GM19438 (cell line): ENCODE data around the gene MYO5A.
A peak's percentile ranks its signal among the peaks of the same experiment; 100 is the strongest.
"Not testable (repeated sequence)": the region's sequence is repeated elsewhere in the genome, so short reads cannot be mapped to it uniquely, and the experiment has no call there.

ENCODE experiments used
- ATAC-seq: cut with Tn5 transposase; IDR thresholded peaks from one replicate; pipeline ENCODE4 v1.9.1; 2021; ENCODE audit warnings: low read depth; ENCODE audit not compliant: unreplicated experiment

The MYO5A gene

DNA sequence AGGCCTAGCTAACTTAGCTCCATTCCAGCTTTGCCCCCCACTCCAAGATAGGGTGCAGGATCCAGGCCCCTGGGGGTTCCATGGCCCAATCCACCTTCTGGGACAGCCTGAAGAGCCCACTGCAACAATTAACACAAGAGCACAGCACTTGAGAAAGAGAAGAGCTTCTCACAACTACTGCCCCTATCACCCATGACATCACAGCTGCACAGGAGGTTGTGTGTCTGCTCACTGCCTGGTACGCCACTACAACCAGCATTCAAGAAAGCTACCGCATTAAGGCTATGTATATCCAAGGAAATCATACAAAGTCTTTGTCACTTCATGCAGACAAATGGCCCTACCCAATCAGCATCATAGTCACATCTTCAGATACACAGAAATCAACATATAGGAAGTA lies 62.0 kb downstream of the MYO5A start:
- ATAC-seq: no peak

- ATAC-seq: peak; percentile 93
Measured at GRCh38 chr15:52466134-52466701, 62.5 kb downstream of the MYO5A start.

- ATAC-seq: peak; percentile 45
Measured at GRCh38 chr15:52464478-52464877, 64.2 kb downstream of the MYO5A start.

DNA sequence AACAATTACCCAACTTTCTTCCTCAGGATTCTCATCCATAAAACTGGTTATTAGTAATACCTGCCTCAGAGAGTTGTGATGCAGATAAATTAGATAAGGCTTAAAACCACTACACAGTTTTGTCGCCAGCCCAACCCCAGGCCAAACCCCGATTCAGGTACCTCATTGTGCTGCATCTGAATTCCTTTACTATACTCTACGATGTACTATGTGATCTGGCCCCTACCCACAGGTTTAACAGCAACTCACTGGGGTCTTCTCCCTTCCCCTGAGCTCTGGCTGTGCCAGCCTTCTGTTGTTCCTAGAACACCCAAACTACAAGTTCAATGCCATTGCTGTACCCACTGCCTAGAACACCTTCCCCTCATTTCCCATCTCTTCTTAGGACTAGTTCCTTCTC lies 64.6 kb downstream of the MYO5A start:
- peak; percentile 1 for ATAC-seq

DNA sequence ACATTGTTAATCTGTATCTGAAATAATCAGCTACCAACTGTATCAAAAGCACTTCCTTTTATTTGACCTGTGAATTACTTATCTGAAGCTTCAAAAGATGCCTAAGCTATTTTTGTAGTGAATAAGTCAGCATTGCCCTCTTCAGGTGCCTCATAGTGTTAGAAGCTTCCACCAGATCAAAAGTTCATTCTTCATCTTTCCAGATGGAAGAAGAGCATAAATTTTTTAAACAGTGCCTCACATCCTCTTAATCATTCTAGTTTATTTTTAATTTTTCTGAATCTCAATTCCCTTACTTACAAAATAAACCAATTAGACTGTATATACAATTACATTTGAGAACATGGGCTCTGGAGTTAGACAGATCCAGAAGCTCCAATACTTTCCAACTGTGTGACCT lies 65.0 kb downstream of the MYO5A start:
- ATAC-seq: no peak

GRCh38 chr15:52462806-52463360 lies 65.8 kb downstream of the MYO5A start:
- ATAC-seq: no peak

GRCh38 chr15:52459701-52460100 lies 69.0 kb downstream of the MYO5A start:
- not testable (repeated sequence) for ATAC-seq

GRCh38 chr15:52459265-52459664 lies 69.4 kb downstream of the MYO5A start:
- not testable (repeated sequence) for ATAC-seq

DNA sequence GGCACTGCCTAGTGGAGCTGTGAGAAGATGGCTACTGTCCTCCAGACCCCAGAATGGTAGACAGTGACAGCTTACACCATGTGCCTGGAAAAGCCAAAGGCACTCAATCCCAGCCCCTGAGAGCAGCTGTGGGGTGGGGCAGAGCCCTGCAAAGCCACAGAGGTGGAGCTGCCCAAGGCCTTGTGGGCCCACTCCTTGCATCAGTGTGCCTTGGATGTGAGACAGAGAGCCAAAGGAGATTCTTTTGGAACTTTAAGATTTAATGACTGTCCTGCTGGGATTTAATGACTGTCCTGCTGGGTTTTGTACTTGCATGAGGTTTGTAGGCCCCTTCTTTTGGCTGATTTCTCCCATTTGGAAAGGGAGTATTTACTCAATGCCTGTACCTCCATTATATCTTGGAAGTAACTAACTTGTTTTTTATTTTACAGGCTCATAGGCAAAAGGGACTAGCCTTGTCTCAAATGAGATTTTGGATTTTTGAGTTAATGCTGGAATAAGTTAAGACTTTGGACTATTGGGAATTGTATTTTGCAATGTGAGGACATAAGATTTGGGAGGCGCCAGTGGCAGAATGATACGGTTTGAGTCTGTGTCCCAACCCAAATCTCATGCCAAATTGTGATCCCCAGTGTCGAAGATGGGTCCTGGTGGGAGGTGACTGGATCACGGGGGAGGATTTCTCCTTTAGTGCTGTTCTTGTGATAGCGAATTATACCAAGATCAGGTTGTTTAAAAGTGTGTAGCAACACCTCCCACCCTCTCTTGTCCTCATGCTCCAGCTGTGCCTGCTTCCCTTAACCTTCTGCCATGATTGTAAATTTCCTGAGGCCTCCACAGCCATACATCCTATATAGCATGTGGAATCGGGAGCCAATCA lies 80.4 kb downstream of the MYO5A start:
- ATAC-seq: no peak

DNA sequence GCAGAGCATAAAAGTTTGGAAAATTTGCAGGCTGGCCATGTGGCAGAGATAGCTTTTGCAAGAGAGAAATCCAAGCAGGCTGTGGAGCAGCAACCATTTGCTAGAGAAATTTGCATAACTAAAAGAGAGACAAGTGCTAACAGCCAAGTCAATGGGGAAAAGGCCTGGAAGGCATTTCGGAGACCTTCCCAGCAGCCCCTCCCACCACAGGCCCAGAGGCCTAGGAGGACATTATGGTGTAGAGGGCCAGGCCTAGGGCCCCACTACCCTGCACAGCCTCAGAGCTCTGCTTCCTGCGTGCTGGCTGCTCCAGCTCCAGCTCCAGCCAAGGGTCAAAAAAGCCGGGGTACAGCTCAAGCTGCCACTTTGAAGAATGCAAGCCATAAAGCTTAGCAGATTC lies 82.7 kb downstream of the MYO5A start:
- ATAC-seq: no peak

- no peak for ATAC-seq
Measured at GRCh38 chr15:52445553-52445952, 83.1 kb downstream of the MYO5A start.

DNA sequence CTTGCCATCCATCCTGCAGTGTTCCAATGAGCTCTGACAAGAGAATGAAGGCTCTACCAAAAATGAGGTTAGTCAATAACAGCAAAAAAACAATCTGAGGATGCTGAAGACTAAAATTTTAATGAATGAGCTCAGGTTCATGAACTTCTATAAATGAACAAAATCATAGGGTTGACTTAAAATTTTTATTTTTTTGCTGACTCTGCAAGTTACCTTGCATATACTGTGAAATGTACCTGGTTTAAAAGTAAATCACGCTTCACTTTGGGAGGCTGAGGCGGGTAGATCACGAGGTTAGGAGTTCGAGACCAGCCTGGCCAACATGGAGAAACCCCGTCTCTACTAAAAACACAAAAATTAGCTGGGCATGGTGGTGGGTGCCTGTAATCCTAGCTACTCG lies 85.5 kb downstream of the MYO5A start:
- ATAC-seq: not testable (repeated sequence)

GRCh38 chr15:52441841-52442240 lies 86.8 kb downstream of the MYO5A start:
- ATAC-seq: no peak

DNA sequence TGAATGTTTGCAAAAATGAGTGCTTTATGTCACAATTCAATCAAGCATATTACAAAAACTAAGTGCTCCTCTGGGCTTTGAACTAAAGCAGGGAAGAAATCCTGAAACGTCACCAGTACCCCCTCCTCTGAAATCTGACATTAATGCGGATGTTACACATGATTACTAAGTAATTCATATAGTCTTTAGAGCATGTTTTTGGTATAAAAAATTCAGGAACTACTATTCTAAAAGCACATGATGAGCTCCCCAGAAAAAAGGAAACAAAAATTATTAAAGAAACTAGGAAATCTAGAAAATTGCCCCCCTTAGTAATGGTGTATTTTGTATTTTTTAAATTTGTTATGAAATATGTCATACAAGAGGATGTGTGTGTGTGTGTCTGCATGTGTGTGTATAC lies 87.7 kb downstream of the MYO5A start:
- no peak for ATAC-seq

GRCh38 chr15:52440414-52440813 lies 88.3 kb downstream of the MYO5A start:
- no peak for ATAC-seq

DNA sequence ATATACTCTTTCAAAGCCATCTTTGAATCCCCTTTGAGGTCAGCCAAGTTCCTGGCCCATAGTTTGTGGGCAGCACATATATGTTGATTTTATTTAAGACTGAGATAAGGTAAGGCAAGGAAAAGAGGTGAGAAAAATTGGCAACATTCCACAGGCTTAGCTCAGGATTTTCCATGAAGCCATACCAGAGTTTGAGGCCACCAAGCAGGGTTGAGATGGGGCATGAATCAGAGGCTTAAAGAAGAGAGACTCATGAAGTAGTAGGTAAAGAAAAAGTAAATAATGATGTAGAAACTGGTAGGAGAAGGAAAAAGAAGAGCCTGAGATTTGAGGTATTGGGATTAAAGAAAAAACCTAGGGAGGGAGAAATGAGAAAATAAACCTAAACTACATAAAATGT lies 89.2 kb downstream of the MYO5A start:
- no peak for ATAC-seq

DNA sequence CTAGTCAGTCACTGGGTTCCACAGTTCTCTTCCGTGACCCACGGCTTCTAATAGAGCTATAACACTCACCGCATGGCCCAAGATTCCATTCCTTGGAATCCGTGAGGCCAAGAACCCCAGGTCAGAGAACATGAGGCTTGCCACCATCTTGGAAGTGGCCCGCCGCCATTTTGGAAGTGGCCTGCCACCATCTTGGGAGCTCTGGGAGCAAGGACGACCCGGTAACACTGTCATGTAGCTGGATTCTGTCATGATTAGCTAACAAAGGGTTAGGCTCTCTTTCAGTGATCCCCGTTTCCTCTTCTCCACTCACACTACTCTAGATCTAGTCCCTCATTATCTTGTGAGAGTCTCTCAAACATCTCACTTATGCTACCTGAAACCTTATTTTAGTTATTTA lies 89.6 kb downstream of the MYO5A start:
- not testable (repeated sequence) for ATAC-seq

- ATAC-seq: no peak
Measured at GRCh38 chr15:52438047-52438446, 90.6 kb downstream of the MYO5A start.

DNA sequence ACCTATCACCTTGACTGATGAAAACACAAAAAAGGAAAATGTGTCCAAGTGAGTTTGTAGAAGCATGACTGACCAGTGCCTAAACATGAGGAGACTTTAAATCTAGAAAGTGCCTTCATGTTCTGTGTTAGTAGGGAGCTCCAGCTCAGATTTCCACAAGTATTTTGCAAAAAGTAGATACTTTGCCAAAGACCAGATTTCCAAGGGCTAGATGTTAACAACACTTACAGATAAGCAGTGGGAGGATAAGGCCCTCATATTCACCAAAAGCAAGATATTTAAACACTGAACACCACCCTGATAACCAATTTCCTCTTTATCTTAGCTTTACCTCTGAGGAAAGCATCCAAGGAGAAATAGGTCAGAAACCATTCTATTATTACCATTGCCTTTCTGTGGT lies 91.0 kb downstream of the MYO5A start:
- no peak for ATAC-seq

GRCh38 chr15:52436981-52437380 lies 91.7 kb downstream of the MYO5A start:
- no peak for ATAC-seq

DNA sequence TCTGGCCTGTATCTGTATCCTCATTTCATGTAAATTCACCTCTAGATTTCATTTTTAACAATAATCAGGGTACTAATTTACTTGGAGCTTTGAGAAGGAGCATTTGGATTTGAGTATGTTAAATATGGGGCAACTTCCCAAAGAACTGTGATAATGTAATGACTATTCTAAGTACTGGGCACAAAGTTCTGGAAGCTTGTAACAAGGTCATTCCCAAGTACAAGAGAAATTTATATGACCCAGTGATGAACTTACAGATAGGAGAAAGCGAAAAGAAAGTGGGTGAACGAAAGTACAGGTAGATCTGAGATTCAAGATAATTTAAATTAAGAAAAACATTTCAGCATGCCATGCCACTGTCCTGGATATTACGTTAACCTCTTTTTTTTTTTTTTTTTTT lies 93.8 kb downstream of the MYO5A start:
- no peak for ATAC-seq

- no peak for ATAC-seq
Measured at GRCh38 chr15:52428297-52428696, 100.4 kb downstream of the MYO5A start.
